Measurements from ENCODE around the gene LKAAEAR1.
"Not testable (repeated sequence)": the region's sequence is repeated elsewhere in the genome, so short reads cannot be mapped to it uniquely, and the experiment has no call there.

The LKAAEAR1 gene

DNA sequence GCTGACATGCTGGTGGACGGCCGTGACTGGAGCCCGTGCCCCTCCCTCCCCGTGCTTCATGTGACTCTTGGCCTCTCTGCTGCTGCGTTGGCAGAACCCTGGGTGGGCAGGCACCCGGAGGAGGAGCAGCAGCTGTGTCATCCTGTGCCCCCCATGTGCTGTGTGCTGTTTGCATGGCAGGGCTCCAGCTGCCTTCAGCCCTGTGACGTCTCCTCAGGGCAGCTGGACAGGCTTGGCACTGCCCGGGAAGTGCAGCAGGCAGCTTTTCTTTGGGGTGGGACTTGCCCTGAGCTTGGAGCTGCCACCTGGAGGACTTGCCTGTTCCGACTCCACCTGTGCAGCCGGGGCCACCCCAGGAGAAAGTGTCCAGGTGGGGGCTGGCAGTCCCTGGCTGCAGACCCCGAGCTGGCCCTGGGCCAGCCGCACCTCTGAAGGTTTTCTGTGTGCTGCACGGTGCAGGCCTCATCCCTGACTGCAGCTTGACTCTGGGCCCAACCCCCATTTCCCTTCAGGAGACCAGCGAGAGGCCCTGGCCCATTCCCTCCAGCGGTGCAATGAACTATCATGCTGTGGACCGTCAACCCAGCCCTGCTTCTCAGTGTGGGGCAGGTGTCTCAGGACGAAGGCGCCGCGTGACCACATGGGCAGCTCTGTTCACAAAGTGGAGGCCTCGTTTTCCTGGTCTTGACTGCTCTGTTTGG lies 15.0 kb upstream of the LKAAEAR1 start:
- H3K4me3 Mint-ChIP-seq: no peak overlapping the region
- no peak overlapping the region for H3K27ac Mint-ChIP-seq

DNA sequence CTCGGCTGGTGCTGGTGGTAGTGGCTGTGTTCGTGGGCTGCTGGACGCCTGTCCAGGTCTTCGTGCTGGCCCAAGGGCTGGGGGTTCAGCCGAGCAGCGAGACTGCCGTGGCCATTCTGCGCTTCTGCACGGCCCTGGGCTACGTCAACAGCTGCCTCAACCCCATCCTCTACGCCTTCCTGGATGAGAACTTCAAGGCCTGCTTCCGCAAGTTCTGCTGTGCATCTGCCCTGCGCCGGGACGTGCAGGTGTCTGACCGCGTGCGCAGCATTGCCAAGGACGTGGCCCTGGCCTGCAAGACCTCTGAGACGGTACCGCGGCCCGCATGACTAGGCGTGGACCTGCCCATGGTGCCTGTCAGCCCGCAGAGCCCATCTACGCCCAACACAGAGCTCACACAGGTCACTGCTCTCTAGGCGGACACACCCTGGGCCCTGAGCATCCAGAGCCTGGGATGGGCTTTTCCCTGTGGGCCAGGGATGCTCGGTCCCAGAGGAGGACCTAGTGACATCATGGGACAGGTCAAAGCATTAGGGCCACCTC lies 14.3 kb upstream of the LKAAEAR1 start:
- Mint-ChIP-seq H3K36me3 (ENCODE audit: insufficient read depth) (no peaks in the 10 kb centered on the region), H3K4me1 (ENCODE audit: low read depth in 2 of 2) (peaks cover 10 to 11% of the 10 kb centered on the region in 2 donors), H3K9me3 (peaks cover 2 to 8% of the 10 kb centered on the region in 2 donors), H3K4me3 (no peak overlapping the region), H3K27me3 (peaks cover 20 to 28% of the 10 kb centered on the region in 2 donors), H3K27ac (no peak overlapping the region)
- no peak for ATAC-seq (replicated peaks)
- no peak for DNase-seq

More for the DNA sequence above, 15.0 kb upstream of the LKAAEAR1 start:
- Mint-ChIP-seq H3K9me3 (peaks cover 2 to 8% of the 10 kb centered on the region in 2 donors), H3K36me3 (ENCODE audit: insufficient read depth) (no peaks in the 10 kb centered on the region), H3K27me3 (peaks cover 27 to 35% of the 10 kb centered on the region in 2 donors), H3K4me1 (ENCODE audit: low read depth in 2 of 2) (peaks cover 10 to 11% of the 10 kb centered on the region in 2 donors)
- no peak for DNase-seq
- no peak for ATAC-seq (replicated peaks)

DNA sequence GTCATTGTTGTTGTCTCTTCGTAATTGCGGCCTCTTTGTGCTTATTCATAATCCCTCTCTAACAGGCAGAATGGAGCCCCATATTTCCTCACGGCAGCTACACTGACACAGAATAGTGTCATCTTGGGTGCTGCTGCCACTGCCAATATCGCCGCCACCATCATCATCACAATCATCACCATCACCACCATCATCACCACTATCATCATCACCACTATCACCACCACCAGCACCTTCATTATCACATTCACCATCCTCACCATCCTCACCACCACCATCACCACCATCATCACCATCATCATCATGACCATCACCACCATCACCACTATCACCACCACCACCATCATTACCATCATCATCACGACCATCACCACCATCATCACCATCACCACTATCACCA lies 12.3 kb upstream of the LKAAEAR1 start:
- H3K27me3 Mint-ChIP-seq: peaks cover 8 to 10% of the 10 kb centered on the region in 2 donors
- peaks cover 11 to 12% of the 10 kb centered on the region in 2 donors for H3K4me1 Mint-ChIP-seq (ENCODE audit: low read depth in 2 of 2)
- ATAC-seq (replicated peaks) (no peak), DNase-seq (no peak)
- no peaks in the 10 kb centered on the region for H3K36me3 Mint-ChIP-seq (ENCODE audit: insufficient read depth)
- H3K27ac Mint-ChIP-seq: no peak overlapping the region
- H3K9me3 Mint-ChIP-seq: peaks cover 2 to 8% of the 10 kb centered on the region in 2 donors
- no peak overlapping the region for H3K4me3 Mint-ChIP-seq

DNA sequence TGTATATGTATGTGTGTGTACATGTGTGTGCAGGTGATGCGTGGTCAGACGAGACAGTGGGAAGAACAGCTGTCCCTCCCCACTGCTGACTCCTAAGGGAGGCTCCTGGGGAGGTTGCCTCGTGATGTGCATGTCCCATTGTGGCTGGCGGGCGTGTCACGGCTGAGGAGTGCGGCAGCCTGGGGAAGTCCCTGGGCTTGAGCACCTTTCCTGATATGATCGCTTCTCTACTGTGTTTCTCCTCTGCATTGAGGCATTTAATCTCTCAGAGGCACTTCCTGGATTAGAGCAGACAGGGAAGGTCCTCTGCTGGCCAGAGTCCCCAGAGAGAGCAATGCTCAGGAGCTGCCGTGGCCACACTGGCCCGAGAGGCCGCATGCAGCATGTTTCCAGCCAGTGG lies 11.7 kb upstream of the LKAAEAR1 start:
- DNase-seq (no peak), ATAC-seq (replicated peaks) (no peak)
- peaks cover 2 to 8% of the 10 kb centered on the region in 2 donors for H3K9me3 Mint-ChIP-seq
- H3K27me3 Mint-ChIP-seq: peaks cover 2 to 4% of the 10 kb centered on the region in 2 donors
- no peak overlapping the region for H3K4me3 Mint-ChIP-seq
- H3K4me1 Mint-ChIP-seq (ENCODE audit: low read depth in 2 of 2): peaks cover 5 to 6% of the 10 kb centered on the region in 2 donors
- no peaks in the 10 kb centered on the region for H3K36me3 Mint-ChIP-seq (ENCODE audit: insufficient read depth)
- H3K27ac Mint-ChIP-seq: no peak overlapping the region

DNA sequence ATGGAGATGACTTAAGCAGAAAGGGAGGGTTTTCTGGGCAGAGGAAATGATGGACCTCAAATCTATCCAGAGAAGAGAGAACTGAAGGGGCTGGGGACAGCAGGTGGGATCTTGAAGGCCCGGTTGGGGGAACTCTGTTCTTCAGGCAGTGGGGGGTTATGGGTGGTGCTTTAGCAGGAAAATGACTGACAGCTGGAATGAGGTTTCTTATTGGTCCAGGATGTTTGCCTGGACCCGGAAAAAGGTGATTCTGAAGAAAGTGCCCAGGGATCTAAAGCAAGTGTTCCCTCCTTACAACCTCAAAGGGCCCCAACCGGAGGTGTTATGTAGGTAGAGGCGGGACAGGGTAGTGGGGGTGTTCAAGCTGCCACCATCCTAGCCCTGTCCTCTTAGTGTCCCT lies 11.3 kb upstream of the LKAAEAR1 start:
- no peak for ATAC-seq (replicated peaks)
- Mint-ChIP-seq H3K27me3 (no peaks in the 10 kb centered on the region), H3K36me3 (ENCODE audit: insufficient read depth) (no peaks in the 10 kb centered on the region), H3K27ac (no peak overlapping the region), H3K4me3 (no peak overlapping the region), H3K9me3 (peaks cover 2 to 8% of the 10 kb centered on the region in 2 donors), H3K4me1 (ENCODE audit: low read depth in 2 of 2) (peaks cover 4 to 5% of the 10 kb centered on the region in 2 donors)
- DNase-seq: no peak

DNA sequence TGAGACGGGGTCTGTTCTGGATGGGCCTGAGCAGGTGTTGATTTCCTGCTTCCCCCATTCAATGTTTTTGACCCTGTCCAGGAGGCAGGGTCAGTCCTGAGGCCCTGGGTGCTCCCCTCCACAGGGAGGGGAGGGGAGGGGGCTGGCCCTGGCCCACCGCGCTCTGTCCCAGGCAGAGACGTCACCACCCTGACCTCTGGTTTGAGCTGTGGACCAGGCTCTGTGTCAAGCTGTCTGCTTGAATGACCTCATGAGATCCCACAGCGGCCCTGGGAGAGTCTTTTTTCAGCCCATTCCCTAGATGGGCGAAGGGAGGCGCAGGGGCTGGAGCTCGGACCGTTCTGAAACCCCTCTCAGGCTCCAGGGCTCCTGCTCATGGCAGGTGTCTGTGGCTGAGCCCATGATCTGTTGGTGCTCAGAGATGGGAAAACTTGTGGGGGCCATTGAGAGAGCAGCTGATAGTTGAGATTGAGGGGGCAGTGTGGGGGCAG lies 8.9 kb upstream of the LKAAEAR1 start:
- Mint-ChIP-seq H3K36me3 (ENCODE audit: insufficient read depth) (no peaks in the 10 kb centered on the region), H3K4me3 (no peak overlapping the region), H3K27me3 (peaks cover 0 to 17% of the 10 kb centered on the region in 2 donors), H3K4me1 (ENCODE audit: low read depth in 2 of 2) (peaks cover 0 to 5% of the 10 kb centered on the region in 2 donors), H3K27ac (peak overlapping the region in 1 of 2 donors; percentile 78), H3K9me3 (peaks cover 2 to 8% of the 10 kb centered on the region in 2 donors)
- ATAC-seq (replicated peaks) (no peak), DNase-seq (no peak)

DNA sequence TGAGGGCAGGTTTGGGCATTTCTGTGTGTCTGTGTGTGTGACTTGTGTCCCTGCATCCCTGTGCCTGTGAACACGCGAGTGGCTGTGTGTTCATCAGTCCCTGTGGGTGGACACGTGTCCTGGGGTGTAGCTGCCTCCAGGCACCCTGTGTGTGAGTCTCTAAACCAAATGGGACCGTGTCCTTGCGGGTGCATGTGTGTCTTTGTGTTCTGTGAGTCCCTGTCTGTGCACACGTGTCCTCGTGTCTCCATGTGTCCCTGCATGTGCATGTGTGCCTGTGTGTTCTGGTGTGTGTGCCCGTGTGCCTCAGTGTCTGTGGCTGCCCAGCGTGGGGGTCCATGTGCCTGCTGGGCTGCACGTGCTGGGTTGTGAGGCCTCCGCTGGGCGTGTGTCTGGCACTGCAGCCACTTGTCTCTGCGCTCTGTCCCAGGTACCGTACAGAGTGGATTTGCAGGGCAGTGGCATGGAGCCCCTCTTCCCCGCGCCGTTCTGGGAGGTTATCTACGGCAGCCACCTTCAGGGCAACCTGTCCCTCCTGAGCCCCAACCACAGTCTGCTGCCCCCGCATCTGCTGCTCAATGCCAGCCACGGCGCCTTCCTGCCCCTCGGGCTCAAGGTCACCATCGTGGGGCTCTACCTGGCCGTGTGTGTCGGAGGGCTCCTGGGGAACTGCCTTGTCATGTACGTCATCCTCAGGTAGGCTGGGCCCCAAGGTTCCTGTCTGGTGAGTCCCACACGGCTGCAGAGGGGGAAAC lies 8.2 kb upstream of the LKAAEAR1 start:
- Mint-ChIP-seq H3K9me3 (peaks cover 2 to 8% of the 10 kb centered on the region in 2 donors), H3K4me1 (ENCODE audit: low read depth in 2 of 2) (peaks cover 0 to 5% of the 10 kb centered on the region in 2 donors), H3K36me3 (ENCODE audit: insufficient read depth) (no peaks in the 10 kb centered on the region), H3K27ac (no peak overlapping the region), H3K4me3 (no peak overlapping the region), H3K27me3 (peaks cover 0 to 17% of the 10 kb centered on the region in 2 donors)
- DNase-seq: no peak
- no peak for ATAC-seq (replicated peaks)

DNA sequence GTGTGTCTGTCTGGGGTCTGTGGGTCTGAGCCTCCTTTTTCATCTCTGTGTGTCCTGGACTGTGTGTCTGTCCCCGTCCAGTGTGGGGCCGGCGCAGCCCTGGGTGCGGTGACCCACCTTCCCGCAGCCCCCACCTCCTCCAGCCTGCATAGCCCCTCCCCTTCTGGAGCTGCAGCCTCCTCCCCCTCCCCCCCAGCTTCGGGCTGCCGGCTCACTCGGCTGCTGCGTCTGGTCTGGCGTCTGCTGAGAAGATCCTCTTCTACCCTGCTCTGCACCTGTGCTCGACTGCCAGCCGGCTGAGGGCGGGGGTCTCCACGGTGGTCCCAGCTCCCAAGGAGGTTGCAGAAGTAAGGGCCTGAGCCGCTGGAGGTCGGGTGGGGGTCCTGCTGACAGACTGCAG lies 7.6 kb upstream of the LKAAEAR1 start:
- H3K4me1 Mint-ChIP-seq (ENCODE audit: low read depth in 2 of 2): peaks cover 0 to 5% of the 10 kb centered on the region in 2 donors
- no peak overlapping the region for H3K4me3 Mint-ChIP-seq
- H3K9me3 Mint-ChIP-seq: peaks cover under 1 to 4% of the 10 kb centered on the region in 2 donors
- DNase-seq: no peak
- H3K27ac Mint-ChIP-seq: peak overlapping the region in 1 of 2 donors; percentile 23
- no peaks in the 10 kb centered on the region for H3K36me3 Mint-ChIP-seq (ENCODE audit: insufficient read depth)
- no peak for ATAC-seq (replicated peaks)
- H3K27me3 Mint-ChIP-seq: peaks cover 0 to 17% of the 10 kb centered on the region in 2 donors

DNA sequence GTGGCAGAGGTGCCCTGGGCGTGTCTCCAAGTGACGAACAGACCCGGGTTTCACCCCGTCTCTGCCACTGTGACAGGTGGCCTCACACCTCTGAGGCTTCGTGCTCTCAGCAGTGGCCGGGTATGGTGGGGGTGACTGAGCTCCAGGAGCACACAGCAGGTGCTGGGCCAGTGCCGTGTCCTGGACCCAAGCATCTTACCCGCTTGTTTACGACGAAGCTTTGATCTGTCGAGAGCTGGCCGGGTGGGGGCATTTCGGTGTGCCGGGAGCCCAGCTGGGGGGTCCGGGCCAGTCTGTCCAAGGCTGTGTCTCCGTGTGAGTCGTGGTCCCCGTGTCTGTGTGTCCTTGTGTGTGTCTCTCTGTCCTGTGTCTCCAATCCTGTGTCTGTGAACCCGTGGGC lies 7.1 kb upstream of the LKAAEAR1 start:
- H3K27ac Mint-ChIP-seq: peak overlapping the region in 1 of 2 donors; percentile 23
- H3K4me3 Mint-ChIP-seq: no peak overlapping the region
- H3K36me3 Mint-ChIP-seq (ENCODE audit: insufficient read depth): no peaks in the 10 kb centered on the region
- DNase-seq (no peak), ATAC-seq (replicated peaks) (no peak)
- peaks cover 0 to 5% of the 10 kb centered on the region in 2 donors for H3K4me1 Mint-ChIP-seq (ENCODE audit: low read depth in 2 of 2)
- no peaks in the 10 kb centered on the region for H3K9me3 Mint-ChIP-seq
- H3K27me3 Mint-ChIP-seq: peaks cover 0 to 17% of the 10 kb centered on the region in 2 donors

DNA sequence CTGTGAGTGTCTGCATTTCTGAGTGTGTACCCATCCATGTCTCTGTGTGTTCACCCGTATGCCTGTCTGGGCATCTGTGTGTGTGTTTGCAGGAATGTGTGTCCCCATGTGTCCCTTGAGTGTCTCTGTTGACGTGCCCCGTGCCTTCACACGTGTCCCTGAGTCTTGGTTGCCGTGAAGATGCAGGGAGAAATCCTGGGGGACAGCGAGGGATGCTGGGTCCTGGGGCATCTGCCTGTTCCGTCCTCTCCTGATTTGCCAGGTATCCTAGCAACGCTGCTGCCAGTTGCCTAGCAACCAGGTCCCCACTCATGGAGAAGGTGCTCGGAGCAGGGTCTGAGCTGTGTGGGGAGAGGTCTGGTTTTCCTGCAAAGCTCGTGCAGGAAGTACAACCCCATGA lies 6.0 kb upstream of the LKAAEAR1 start:
- Mint-ChIP-seq H3K9me3 (no peaks in the 10 kb centered on the region), H3K27me3 (peaks cover 0 to 17% of the 10 kb centered on the region in 2 donors), H3K4me3 (no peak overlapping the region), H3K27ac (no peak overlapping the region), H3K36me3 (ENCODE audit: insufficient read depth) (no peaks in the 10 kb centered on the region), H3K4me1 (ENCODE audit: low read depth in 2 of 2) (peaks cover 0 to 5% of the 10 kb centered on the region in 2 donors)
- ATAC-seq (replicated peaks) (no peak), DNase-seq (no peak)

DNA sequence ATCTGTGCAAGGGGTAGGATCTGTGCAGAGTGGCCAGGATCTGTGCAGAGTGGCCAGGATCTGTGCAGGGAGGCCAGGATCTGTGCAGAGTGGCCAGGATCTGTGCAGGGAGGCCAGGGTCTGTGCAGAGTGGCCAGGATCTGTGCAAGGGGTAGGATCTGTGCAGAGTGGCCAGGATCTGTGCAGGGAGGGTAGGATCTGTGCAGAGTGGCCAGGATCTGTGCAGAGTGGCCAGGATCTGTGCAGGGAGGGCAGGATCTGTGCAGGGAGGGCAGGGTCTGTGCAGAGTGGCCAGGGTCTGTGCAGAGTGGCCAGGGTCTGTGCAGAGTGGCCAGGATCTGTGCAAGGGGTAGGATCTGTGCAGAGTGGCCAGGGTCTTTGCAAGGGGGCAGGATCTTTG lies 4.4 kb upstream of the LKAAEAR1 start:
- peaks cover 0 to 17% of the 10 kb centered on the region in 2 donors for H3K27me3 Mint-ChIP-seq
- H3K27ac Mint-ChIP-seq; H3K4me3 Mint-ChIP-seq; H3K9me3 Mint-ChIP-seq; H3K4me1 Mint-ChIP-seq (ENCODE audit: low read depth in 2 of 2); ATAC-seq (replicated peaks); DNase-seq; H3K36me3 Mint-ChIP-seq (ENCODE audit: insufficient read depth): not testable (repeated sequence)

DNA sequence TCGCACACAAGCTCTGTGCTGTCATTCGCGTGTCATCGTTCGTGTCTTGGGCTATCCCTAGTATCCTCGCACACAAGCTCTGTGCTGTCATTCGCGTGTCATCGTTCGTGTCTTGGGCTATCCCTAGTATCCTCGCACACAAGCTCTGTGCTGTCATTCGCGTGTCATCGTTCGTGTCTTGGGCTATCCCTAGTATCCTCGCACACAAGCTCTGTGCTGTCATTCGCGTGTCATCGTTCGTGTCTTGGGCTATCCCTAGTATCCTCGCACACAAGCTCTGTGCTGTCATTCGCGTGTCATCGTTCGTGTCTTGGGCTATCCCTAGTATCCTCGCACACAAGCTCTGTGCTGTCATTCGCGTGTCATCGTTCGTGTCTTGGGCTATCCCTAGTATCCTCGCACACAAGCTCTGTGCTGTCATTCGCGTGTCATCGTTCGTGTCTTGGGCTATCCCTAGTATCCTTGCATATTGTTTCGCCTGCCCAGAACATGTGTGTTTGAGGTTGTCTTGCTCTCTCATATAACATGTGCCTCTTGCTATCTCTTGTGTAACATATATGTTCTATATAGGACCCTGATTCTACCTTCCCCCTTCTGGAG lies 3.1 kb upstream of the LKAAEAR1 start:
- H3K36me3 Mint-ChIP-seq (ENCODE audit: insufficient read depth): not testable (repeated sequence)

DNA sequence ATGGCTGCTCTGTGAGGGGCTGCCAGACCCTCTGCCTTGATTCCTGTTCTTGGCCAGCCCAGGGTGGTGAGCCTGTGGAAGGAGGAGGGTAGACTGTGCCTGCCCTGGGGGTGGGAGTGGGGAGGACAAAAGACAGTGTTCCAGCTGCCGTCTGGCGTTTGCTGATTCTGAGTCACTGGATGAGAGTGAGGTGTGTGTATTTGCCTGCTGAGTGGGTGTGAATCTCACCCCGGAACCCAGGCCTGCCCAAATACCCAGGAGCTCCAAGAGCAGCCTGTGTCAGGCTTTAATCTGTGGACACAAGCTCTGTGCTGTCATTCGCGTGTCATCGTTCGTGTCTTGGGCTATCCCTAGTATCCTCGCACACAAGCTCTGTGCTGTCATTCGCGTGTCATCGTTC lies 2.6 kb upstream of the LKAAEAR1 start:
- ATAC-seq (replicated peaks) (no peak), DNase-seq (no peak)
- Mint-ChIP-seq H3K4me1 (ENCODE audit: low read depth in 2 of 2) (peaks cover 14% of the 10 kb centered on the region in 2 donors), H3K36me3 (ENCODE audit: insufficient read depth) (peaks cover 3% of the 10 kb centered on the region), H3K27me3 (peaks cover 0 to 17% of the 10 kb centered on the region in 2 donors), H3K27ac (no peak overlapping the region), H3K4me3 (no peak overlapping the region), H3K9me3 (no peaks in the 10 kb centered on the region)

More for the DNA sequence above, 3.1 kb upstream of the LKAAEAR1 start:
- H3K4me3 Mint-ChIP-seq; ATAC-seq (replicated peaks); H3K27ac Mint-ChIP-seq; H3K9me3 Mint-ChIP-seq; DNase-seq: not testable (repeated sequence)
- Mint-ChIP-seq H3K4me1 (ENCODE audit: low read depth in 2 of 2) (peaks cover 9 to 13% of the 10 kb centered on the region in 2 donors), H3K27me3 (peaks cover 0 to 17% of the 10 kb centered on the region in 2 donors)
